T-helper 2 cell (primary cell): Measurements from ENCODE around the gene ICOSLG.
A peak's percentile ranks its signal among the peaks of the same experiment; 100 is the strongest.
"Not testable (repeated sequence)": the region's sequence is repeated elsewhere in the genome, so short reads cannot be mapped to it uniquely, and the experiment has no call there.

Experiments
- DNase-seq, 5 experiments: peaks; one replicate each; pipeline versions ENCODE4 v3.0.0 to v3.0.0-alpha.2; 2012 to 2022

Gene ICOSLG

DNA sequence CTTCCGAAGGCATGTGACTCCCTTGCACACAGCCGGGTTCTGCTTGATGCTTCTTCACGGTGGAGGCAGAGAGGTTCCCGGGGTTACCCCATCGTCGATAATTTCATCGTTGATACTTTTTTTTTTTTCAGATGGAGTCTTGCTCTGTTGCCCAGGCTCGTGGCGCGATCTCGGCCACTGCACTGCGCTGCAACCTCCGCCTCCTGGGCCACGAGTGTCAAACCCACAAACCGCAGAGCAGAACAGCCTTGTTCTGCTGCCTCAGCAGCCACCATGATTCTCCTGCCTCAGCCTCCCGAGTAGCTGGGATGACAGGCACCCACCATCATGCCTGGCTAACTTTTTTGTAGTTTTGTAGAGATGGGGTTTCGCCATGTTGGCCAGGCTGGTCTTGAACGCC lies 20.1 kb downstream of the ICOSLG start:
- DNase-seq = not testable (repeated sequence)

DNA sequence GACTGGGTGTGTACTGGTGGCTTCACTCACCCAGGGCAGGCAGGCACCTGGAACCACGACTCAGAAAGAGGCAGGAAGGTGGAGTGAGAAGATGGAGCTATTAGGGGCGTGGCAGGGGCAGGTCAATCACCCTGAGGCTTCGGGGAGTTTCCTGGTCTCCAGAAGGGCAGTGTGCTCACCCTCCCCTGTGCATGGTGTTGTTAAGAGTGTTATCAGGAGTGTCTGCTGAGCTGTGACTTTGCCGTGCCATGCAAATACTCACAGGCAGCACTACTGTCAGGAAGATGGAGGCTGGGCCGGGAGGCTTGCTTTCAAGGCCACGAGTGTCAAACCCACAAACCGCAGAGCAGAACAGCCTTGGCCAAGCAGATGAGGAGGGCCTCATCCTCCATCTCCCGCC lies 22.3 kb downstream of the ICOSLG start:
- DNase-seq = not testable (repeated sequence)

DNA sequence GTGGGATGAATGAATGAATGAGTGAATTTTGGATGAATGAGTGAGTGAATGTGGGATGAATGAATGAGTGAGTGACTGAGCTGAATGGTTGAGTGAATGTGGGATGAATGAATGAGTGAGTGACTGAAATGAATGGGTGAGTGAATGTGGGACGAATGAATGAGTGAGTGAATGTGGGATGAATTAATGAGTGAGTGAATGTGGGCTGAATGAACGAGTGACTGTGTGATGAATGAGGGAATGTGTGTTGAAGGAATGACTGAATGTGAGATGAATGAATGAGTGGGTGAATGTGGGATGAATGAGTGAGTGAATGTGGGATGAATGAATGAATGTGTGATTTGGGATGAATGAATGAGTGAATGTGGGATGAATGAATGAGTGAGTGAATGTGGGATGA lies 28.8 kb downstream of the ICOSLG start:
- not testable (repeated sequence) for DNase-seq

DNA sequence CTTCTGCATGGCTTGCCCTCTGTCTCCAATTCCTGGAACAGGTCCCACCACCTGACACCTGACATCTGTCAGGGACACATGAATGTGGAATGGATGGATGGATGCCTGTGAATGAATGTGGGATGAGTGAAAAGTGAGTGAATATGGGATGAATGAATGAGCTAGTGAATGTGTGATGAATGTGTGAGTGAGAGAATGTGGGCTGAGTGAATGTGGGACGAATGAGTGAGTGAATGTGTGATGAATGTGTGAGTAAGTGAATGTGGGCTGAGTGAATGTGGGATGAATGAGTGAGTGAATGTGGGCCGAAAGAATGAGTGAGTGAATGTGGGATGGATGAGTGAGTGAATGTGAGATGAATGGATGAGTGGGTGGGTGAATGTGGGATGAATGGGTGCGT lies 29.2 kb downstream of the ICOSLG start:
- not testable (repeated sequence) for DNase-seq

GRCh38 chr21:44207860-44208646 lies 32.7 kb downstream of the ICOSLG start:
- DNase-seq = not testable (repeated sequence)

DNA sequence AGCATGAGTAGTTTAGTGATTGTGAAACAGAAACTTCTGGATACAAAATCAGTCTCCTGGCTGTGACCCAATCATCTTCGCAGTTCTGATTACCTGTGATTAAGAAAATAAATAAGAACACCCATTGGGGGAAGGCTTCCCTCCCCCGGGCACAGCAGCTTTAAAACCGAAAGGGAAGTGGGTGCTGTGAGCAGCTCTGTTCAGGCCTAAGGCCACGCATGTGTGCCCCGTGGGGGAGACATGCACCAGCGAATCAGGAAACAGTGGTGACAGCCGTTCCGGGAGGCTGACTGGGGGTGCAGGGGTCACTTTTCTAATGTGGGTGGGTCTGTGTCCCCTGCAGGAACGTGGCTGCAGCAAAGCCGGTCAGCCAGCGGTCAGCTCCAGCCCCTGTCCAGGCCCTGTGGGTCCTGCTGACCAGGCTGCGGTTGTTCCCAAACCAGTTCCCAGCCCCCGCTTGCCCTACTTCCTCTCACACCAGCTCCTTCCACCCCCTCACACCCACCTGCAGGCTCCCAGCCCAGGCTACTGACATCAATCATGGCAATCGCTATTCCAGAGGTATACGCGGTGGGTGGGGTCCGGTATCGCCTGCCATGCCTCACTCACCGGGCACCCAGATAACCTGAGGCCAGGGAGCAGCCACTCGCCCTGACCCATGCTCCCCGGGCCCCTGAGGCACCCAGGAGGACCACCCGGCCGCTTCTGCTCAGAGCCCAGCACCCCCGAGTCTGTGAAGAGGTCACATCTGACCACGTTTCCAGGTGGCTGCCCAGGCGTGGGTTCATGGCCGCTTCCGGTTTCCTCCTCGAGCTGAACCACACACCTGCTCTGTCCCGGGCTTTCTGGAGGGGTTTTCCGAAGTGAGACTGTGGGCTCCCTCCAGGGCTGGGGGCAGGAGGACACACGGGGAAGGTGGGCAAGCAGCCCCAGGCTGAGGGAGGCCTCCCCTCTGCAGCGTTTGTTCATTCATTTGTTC lies 33.8 kb downstream of the ICOSLG start:
- DNase-seq = not testable (repeated sequence)

DNA sequence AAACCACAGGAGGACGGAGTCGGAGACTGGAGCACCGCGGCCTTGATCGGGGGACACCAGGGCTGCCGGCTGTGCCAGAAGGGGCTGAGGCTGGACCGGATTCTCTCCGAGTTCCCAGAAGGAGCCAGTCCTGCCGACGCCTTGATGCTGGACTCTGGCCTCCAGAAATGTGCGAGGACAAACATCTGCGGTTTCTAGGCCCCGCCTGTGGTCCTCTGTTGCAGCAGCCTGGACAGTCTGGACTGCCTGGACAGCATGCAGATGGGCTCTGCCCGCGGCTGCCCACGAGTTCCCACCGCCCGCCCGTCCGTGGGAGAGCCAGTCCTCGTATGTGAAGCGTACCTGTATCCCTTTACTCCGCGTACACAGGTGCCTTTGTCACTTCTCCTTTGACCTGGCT lies 34.6 kb downstream of the ICOSLG start:
- not testable (repeated sequence) for DNase-seq

- not testable (repeated sequence) for DNase-seq
These were observed 38.0 kb downstream of the ICOSLG start for GRCh38 chr21:44202590-44203299.

DNA sequence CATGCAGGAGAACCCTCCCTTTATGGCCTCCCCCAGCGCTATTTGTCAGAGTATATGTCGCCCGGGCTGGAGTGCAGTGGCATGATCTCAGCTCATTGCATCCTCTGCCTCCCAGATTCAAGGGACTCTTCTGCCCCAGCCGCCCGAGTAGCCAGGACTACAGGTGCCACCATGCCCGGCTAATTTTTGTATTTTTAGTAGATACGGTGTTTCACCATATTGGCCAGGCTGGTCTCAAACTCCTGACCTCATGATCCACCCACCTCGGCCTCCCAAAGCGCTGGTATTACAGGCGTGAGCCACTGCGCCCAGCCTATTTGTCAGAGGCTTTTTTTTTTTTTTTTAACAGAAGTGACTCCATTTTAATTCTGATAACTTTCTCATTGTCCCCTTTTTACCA lies 40.7 kb downstream of the ICOSLG start:
- not testable (repeated sequence) for DNase-seq

GRCh38 chr21:44199448-44199847 lies 41.3 kb downstream of the ICOSLG start:
- DNase-seq = no peak

GRCh38 chr21:44197156-44197516 lies 43.6 kb downstream of the ICOSLG start:
- not testable (repeated sequence) for DNase-seq

- DNase-seq = peak in 4 of 5 experiments; percentile 42 to 94 (median 58)
These were observed 44.3 kb downstream of the ICOSLG start for GRCh38 chr21:44196212-44197155.

- not testable (repeated sequence) for DNase-seq
These were observed 45.9 kb downstream of the ICOSLG start for GRCh38 chr21:44194888-44195287.

DNA sequence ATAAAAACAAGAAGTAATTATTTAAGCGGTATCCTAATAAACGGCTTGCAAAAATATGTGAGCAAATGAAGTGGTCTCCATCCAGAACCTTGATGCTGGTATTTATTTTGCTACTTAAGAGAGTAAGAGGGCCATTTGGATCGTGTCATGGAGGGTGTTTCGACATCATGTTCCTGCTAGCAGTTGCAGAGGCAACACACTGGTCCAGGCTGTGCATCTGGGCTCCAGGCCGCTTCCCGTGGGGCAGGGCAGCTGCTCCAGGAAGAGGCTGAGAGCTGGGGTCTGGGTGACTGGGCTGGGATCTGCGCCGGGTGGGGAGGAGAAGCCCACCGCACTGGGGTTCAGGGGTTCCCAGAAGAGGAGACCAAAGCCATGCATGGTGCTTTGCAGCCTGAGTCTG lies 46.3 kb downstream of the ICOSLG start:
- DNase-seq = not testable (repeated sequence)

GRCh38 chr21:44193108-44193507 lies 47.6 kb downstream of the ICOSLG start:
- not testable (repeated sequence) for DNase-seq

GRCh38 chr21:44190349-44191271 lies 50.1 kb downstream of the ICOSLG start:
- not testable (repeated sequence) for DNase-seq

DNA sequence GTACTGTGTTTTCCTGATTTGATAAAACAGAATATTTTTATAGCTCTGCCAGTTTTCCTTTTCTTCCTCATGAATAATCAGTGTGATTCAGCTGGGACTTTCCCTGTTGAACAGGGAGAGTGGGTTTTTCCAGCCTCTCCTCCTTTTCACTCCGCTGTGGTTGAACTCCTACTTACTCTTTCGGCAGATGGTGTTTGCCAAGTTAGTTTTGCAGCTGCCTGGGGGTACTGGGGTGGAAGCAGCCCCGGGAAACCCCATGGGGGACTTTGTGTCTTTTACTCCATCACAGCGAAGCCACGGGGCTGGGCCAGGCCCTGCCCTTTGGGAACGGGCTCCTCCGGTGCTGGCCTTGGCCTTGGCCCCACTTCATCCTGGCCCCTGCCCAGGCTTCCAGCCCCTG lies 55.9 kb downstream of the ICOSLG start:
- not testable (repeated sequence) for DNase-seq

DNA sequence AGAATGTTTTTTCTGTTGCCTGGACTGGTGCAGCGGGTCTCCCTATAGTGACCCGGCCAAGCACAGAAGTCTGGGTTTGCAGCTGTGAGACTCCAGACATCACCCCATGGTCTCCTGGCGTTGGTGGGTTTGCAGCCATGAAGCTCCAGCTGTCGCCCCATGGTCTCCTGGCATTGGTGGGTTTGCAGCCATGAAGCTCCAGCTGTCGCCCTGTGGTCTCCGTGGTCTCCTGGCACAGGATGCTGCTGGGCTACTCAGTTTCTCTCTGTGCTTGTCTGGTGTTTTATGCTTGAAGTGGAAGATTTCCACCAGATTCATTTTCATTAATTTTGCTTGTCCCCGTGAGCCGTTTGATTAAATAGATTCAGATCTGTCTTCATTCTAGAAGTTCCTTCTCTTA lies 58.5 kb downstream of the ICOSLG start:
- DNase-seq = not testable (repeated sequence)

GRCh38 chr21:44181506-44181905 lies 59.2 kb downstream of the ICOSLG start:
- DNase-seq = not testable (repeated sequence)

- not testable (repeated sequence) for DNase-seq
These were observed 64.6 kb downstream of the ICOSLG start for GRCh38 chr21:44176127-44176526.
